HG03432 (cell line): ENCODE data around the gene ASIC4.

Source experiments
- ATAC-seq: cut with Tn5 transposase; IDR thresholded peaks from one replicate; pipeline ENCODE4 v1.9.1; 2021; ENCODE audit warnings: mild to moderate bottlenecking, moderate library complexity; ENCODE audit not compliant: unreplicated experiment

Gene ASIC4

GRCh38 chr2:219512524-219513216, 1.6 kb upstream of the ASIC4 start:
- no peak for ATAC-seq

DNA sequence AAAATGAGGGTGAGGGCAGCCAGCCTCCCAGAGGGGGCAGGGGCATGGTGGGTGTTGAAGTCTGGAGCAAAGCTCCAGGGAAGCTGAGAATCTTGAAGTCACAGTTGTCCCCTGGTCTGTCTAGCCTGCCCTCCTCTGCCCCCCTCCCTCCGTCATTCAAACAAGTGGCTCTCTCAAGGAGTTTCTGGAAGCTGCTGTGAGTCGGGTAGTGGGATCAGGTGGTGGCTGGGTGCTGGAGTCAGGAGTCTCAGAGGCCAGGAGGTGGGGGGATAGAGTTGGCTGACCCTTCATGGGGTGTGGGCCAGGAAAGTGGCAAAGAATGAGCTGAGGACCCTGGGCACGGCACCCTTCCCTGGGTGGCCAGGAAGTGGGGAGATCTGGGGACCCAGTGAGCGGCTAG, 495 bp upstream of the ASIC4 start:
- no peak for ATAC-seq

DNA sequence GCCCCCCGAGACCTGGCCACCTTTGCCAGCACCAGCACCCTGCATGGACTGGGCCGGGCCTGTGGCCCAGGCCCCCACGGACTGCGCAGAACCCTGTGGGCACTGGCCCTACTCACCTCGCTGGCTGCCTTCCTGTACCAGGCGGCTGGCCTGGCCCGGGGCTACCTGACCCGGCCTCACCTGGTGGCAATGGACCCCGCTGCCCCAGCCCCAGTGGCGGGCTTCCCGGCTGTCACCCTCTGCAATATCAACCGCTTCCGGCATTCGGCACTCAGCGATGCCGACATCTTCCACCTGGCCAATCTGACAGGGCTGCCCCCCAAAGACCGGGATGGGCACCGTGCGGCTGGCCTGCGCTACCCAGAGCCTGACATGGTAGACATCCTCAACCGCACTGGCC, 554 bp downstream of the ASIC4 start:
- ATAC-seq = no peak

DNA sequence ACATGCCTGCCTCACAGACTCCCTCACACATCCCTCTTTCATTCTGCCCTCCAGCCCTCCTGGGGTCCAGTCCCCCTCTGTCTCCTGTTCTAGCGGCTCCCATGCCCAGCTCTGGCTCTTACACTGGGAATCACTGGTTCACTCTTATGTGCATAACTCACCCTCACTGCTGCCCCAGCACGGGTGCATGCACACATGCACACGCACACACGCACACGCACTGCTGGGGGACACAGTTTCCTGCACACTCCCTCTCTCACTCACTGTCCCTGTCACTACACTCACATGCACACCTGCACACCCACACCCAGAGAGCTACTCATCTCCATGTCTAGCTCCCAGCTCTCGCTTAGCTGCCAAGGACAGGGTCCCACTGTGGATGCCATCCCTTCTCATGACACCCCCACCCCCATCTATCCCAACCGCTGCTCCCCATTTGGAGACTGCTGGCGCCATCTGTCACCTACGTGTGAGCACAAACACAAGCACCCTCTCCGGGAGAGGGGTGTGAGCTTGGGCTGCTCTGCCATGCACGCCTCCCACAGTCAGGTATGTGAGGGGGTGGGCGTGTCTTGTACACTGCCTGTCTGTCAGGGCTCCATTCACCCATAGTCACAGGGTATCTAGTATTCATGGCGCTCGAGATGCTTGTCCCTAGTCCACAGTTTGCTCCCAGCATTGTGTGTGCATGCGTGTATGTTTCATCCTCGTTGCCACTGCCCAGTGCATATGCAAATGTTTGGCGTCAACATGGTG, 1.8 kb downstream of the ASIC4 start:
- no peak for ATAC-seq

- no peak for ATAC-seq
These were observed 2.6 kb downstream of the ASIC4 start for GRCh38 chr2:219516888-219517287.

DNA sequence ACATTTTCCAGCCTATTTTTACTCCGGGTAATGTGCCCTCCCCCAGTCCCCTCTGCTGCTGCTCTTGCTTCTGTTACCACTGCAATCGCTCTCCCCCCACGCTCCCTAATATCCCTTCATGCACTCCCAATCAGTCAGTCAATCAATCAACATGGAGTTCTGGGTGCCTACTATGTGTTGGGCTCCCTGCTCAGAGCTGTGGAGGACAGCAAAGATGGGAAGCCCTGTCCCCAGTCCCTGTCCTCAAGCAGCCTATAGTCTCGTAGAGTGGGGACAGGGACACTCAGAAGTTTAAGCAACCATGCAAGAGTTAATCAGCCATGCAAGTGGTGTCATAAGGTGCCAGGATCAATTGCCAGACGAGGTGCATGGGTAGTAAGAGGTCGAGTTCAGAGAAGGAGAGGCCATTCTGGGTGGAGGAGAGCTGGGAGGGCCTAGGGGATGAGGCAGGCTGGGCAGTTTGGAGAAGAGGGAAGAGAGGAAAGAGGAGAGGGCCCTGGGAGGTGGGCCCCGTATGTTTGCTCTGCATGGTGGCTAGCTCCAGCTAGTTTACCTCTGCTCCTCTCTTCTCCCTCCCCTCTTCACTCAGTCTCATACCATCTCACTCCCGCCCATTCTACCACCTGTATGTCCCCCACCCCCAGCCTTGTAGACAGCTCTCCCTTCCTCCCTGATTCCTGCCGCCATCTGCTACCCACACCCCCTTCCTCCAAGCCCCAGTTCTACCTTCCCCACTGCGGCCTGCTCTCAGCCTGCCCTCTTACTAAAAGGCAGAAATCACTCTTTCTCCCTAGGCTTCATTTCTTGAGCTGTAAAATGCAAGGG, 3.9 kb downstream of the ASIC4 start:
- ATAC-seq = no peak

GRCh38 chr2:219519526-219519916, 5.2 kb downstream of the ASIC4 start:
- no peak for ATAC-seq

DNA sequence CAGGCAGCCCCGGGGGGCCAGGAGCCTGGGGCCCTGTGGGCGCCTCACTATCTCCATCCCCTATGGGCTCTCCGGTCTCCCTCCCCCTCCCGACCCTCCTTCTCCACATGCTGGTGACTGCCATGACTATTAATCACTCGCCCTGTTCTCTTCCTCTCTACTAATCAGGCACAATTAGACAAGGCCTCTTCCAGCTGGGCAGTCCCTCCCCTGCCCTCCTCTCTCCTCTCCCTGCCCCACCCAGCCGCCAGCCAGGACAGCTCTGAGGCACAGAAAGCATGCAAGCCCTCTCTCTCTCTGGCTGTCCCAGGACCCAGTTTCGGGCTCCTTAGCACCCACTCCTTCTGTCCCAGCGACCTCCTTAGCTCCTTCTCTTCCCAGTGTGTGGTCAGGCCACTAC, 5.8 kb downstream of the ASIC4 start:
- ATAC-seq = no peak

DNA sequence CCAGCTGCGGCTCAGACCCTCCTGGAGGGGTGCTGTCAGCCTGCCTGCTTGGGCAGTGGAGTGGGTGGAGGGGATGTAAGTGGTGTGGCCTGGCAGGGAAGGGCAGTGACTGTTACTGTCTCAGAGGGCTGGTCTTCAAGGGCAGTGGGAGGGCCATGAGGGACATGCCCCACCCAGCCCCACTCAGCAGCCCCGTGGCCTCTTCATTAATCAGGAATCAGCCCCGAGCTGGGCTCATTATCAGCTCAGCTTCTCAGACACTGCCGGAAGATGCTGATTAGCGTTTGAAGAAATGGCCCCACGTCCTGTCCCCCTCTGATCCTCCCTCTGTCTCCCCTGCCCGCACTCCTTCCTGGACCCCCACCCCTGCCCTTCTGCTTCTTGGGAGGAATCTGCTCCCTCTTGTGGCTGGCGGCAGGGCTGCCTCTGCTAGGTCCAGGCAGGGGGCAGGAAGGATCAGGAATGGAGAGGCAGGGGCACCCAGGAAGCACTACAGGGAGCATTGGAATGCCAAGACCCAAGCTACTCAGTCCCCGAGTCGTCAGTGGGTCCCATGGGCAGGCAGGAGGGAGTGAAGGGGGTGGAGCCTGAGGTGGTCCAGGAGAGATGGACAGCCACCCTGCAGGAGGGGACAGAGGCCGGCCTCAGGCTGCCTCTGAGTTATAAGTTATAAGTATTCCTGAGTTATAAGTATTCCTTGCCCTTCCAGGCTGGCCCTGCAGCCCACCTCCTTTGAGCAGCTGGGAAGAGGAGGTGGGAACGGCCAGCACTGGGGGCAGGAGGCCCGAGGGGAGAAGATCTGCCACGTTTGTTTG, 7.0 kb downstream of the ASIC4 start:
- ATAC-seq = no peak

DNA sequence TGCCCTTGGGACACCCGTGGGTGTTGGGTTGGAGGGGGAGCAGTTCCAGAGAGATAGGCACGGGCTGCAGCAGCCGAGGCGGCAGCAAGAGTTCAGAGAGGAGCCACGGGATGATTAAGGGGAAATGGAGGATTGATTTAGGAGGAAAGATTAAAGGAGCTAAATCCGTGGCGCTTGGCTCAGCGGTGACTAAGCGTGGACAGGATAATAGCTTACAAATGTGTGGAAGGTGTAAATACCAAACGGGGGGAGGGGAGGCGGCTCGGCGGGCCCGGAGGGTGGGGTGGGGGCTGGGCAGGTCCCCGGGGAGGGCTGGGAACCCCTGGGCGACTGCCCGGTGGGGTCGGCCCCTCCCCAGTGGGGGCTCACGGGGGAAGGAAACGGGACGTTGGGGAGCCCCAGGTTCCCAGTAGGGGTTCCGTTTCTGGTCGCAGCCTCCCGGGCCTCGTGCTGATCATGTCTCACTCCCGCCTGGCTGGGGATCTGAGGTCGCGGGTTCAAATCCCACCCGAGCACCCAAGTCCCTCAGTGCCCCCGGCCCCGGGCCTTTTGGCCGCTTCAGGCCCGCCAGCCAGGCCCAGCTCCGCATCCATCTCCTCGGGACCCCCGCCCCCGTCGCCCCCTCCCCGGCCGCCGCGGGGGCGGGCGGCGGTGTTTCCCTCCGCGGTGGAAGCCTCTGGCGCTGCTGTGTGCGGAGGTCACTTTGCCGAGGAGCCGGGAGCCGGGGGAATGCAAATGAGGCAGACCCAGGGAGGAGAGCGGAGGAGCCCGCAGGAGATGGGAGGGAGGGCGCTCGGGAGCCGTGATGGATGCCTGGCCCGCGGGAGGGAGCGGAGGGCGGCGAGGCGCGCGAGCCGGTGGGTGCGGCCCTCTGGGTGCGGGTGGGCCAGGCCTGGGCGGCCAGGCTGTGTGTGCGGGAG, 8.1 kb downstream of the ASIC4 start:
- no peak for ATAC-seq

DNA sequence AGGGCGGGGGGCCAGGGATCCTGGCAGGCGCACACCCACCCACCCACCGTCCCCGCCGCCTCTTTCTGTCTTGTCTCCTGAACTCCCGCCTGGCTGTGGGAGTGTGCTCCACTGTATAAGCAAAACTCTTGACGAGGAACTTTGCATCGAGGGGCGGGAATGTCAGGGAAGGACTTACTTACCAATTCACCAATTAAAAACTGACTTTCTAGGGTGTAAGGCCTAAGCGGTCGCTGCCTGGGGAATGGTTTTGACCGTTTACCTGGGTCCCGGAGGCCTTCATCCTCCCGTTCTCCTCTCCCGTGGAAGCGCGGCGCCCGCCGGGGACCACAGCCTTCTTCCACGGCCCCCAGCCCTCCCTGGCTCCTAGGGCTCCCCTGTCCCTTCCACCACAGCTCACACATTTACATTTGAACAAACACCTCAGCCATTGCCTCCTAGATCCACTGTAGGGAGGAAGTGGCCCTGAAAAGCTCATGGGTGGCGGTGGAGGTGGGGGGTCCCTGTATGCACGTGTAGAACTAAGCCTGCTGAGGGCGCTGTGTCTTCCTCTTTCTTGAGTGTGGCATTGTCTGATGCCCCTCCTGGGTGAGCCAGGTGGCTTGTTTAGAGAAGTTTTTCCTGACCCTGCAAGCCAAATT, 8.9 kb downstream of the ASIC4 start:
- no peak for ATAC-seq

DNA sequence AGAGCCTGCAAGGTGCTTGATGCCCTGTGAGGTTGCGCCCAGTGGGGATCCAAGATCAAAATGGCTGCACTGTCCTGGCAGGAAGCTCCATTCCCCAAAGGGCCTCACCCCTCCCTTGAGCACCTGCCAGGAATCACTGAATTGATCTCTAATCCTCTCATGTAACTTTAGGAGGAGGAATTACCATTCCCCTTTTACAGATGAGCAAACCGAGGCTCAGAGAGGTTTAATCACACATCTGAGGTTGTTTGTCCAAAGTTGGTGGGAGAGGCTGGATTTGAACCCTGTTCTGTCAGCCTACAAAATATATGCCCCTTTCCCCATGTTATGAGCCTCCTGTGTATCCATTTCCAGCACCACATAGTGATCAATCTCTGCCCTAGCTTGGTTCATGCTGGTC, 10.5 kb downstream of the ASIC4 start:
- ATAC-seq = no peak

GRCh38 chr2:219525533-219526232, 11.4 kb downstream of the ASIC4 start:
- ATAC-seq = no peak

DNA sequence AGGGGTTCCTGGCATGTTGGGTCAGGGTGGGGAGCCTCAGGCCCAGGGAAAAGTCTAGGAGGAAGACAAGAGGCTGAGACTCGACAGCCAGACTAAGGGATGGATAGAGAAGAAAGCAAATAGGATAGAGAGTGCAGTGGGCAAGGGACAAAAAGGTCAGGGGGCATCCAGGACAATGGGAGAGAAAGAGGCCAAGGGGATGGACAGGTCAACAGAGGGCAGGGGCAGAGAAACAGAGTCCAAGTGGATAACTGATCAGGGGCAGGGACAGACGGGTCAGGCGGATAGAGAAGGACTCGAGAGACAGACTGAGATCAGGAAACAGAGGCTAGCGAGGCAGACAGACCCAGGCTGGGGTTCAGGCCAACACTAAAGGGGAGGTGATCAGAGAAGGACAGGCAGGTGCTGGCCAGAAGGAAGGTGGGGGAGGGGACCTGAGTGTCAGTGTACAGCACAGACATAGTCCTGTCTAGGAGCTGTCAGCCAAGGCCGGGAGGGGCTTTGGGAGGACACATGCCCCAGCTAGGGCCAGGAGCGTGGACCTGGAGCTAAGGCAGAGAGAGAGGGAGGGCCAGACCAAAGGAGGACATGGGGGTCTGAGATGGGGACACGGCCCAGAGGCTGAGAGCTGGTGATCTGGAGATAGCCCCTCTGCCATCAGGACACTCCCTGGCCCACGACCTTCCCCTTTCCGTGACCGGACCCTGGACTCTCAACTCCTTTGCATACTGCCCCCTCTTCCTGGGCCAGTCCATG, 12.2 kb downstream of the ASIC4 start:
- ATAC-seq = no peak

DNA sequence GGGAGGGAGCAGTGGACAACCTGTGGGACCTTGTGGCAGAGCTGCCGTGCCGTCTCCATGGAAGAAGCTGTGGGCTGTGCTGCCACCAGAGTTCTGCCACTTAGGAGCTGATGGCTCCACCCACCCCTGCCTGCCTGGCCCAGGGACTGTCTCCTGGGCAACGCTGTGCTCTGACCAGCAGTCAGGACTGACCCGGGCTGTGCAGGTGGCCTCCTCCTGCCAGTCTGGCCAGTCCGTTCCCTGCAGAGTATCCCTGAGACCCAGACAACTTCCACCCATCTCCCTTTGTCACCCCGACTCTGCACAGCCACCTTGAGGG, 12.8 kb downstream of the ASIC4 start:
- ATAC-seq = no peak

- ATAC-seq = no peak
These were observed 13.2 kb downstream of the ASIC4 start for GRCh38 chr2:219527472-219527871.

- peak; percentile 91 for ATAC-seq
These were observed 16.0 kb downstream of the ASIC4 start for GRCh38 chr2:219530048-219530963.
